Thyroid gland (tissue), 4 donors: ENCODE data around the gene ITPR2.

Source experiments
- POLR2A ChIP-seq, 2 donors: fragments of 450-650 bp; IDR thresholded peaks; one replicate each; pipeline ENCODE4 v1.6.1; 2017; ENCODE audit warnings: antibody characterized with exemption in 2 of 2, mild to moderate bottlenecking in 2 of 2, moderate library complexity in 1 of 2
- TF ChIP-seq, protein P1 (sequence below), 6 experiments: fragments of 200-600 bp in 3 of 6; fragments of 450-650 bp in 3 of 6; sonication (generic) in 3 of 6; IDR thresholded peaks; one replicate each; pipeline ENCODE4 v1.5.1; 2016 to 2019; ENCODE audit warnings: antibody characterized with exemption in 6 of 6, mild to moderate bottlenecking in 2 of 6, inconsistent platforms in 1 of 6, moderate library complexity in 1 of 6

- TF ChIP-seq, protein P1, sequence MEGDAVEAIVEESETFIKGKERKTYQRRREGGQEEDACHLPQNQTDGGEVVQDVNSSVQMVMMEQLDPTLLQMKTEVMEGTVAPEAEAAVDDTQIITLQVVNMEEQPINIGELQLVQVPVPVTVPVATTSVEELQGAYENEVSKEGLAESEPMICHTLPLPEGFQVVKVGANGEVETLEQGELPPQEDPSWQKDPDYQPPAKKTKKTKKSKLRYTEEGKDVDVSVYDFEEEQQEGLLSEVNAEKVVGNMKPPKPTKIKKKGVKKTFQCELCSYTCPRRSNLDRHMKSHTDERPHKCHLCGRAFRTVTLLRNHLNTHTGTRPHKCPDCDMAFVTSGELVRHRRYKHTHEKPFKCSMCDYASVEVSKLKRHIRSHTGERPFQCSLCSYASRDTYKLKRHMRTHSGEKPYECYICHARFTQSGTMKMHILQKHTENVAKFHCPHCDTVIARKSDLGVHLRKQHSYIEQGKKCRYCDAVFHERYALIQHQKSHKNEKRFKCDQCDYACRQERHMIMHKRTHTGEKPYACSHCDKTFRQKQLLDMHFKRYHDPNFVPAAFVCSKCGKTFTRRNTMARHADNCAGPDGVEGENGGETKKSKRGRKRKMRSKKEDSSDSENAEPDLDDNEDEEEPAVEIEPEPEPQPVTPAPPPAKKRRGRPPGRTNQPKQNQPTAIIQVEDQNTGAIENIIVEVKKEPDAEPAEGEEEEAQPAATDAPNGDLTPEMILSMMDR (IDR thresholded peaks at IDR 0.05) = no peak
- no peak for TF ChIP-seq POLR2A (IDR thresholded peaks at IDR 0.05)
Observed at GRCh38 chr12:26617513-26617912, 215.5 kb downstream of the ITPR2 start.
